GM18505 (cell line): Measurements from ENCODE around the gene TKT.
"Not testable (repeated sequence)": the region's sequence is repeated elsewhere in the genome, so short reads cannot be mapped to it uniquely, and the experiment has no call there.

Experiments
- ATAC-seq: cut with Tn5 transposase; IDR thresholded peaks from one replicate; pipeline ENCODE4 v1.9.1; 2021; ENCODE audit not compliant: unreplicated experiment
- POLR2A ChIP-seq: IDR thresholded peaks from 4 replicates; pipeline ENCODE4 v1.6.1; 2011; ENCODE audit warnings: borderline replicate concordance; ENCODE audit not compliant: insufficient read depth, insufficient read length; ENCODE audit errors: extremely low read depth

TKT gene

DNA sequence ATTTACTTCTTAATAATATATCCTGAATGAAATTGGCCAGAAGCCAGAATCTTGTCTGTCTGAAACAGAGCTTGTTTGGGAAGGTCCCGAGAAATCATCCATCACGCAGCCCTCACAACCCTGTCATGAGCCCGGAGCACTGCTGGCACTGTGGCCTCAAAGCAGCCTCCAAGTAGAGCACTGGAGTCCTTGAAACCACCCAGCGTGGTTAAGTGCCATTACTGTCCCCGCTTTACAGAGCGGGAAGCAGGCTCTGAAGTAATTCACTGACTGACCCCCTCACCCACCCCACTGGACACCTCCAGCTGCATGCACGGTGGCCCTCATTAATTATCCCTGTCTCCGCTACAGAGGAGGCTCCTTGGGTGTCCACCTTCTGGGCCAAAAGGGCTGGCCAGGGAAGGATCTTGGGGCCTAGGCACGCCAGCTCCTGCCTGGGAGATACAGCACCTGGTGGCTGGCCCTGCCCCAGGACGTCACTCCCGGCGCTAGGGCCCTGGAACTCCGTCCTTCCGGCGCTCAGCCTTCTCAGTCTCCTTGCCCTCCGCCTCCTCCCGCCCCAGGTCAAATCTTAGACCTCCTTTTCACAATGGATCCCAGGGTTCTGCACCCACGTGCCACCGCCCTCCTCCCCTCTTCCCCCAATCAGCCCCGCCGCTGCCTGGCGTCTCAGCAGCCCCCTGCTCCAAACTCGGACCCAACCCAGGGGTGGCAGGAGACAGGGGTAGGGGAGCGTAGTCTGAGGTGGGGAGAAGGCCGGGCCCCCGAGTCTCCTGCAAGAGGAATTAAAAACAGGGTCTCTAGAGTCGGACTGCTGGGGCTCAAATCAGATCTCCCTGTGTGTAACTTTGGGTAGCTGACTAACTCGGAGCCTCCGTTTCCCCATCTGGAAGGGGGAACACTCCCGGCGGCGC is 1.1 kb downstream of the TKT start:
- ATAC-seq = peak; percentile 37
- TF ChIP-seq POLR2A = no peak

- no peak for TF ChIP-seq POLR2A
- ATAC-seq = no peak
Observed at GRCh38 chr3:53253707-53254508, 1.9 kb downstream of the TKT start.

DNA sequence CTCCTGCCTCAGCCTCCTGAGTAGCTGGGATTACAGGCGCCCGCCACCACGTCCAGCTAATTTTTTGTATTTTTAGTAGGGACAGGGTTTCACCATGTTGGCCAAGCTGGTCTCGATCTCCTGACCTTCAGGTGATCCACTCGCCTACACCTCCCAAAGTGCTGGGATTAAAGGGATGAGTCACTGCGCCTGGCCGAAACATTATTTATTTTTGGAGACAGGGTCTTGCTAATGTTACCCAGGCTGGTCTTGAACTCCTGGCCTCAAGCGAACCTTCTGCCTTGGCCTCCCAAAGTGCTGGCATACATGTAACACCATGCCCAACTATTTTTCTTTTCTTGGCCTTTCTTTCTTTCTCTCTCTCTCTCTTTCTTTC is 2.9 kb downstream of the TKT start:
- not testable (repeated sequence) for ATAC-seq

DNA sequence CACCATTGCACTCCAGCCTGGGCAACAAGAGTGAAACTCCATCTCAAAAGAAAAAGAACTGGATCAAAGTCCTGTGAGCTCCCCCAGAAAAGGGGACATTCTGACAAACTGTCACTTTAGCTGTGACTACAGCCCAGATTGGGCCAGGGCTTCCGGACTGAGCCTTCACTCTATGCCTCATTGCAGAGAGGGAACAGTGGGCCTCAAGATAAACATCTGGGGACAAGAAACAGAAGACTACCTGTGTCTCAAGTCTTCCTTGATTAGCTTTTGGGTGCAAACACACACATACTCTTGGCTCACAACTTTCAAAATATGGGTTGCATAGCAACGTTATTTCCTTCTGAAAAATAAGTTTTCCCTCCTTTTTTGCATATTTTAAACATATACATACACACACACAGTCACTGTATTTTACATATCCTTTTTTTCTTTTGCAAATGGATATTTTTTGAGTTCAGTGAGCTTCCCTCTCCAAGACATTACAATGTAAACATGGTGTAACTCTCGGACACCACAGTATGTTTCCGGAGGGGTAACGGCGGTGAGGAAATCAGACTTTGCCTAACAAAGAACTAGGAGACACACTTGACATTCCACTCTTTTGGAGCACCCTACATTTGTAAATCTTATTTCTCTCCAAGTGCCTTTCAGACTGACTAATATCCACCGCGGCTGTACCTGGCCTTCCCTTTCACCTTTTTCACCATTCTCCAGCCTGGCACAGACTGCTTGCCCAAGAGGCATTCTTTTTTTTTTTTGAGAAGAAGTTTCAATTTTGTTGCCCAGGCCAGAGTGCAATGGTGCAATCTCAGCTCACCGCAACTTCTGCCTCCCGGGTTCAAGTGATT is 3.5 kb downstream of the TKT start:
- TF ChIP-seq POLR2A = no peak
- no peak for ATAC-seq

- no peak for TF ChIP-seq POLR2A
- ATAC-seq = no peak
Observed at GRCh38 chr3:53250881-53251605, 4.8 kb downstream of the TKT start.

DNA sequence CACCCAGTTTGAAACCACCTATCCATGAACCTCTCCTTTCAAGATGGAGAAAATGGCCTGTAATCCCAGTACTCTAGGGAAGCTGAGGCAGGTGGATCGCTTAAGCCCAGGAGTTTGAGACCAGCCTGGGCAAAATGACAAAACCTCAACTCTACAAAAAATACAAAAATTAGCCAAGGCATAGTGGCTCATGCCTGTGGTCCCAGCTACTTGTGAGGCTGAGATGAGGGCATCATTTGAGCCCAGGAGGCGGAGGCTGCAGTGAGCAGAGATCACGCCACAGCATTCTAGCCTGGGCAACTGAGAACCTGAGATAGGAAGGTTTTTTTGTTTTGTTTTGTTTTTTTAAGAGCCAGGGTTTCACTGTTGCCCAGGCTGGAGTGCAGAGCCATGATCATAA is 5.4 kb downstream of the TKT start:
- no peak for ATAC-seq
- TF ChIP-seq POLR2A = no peak

DNA sequence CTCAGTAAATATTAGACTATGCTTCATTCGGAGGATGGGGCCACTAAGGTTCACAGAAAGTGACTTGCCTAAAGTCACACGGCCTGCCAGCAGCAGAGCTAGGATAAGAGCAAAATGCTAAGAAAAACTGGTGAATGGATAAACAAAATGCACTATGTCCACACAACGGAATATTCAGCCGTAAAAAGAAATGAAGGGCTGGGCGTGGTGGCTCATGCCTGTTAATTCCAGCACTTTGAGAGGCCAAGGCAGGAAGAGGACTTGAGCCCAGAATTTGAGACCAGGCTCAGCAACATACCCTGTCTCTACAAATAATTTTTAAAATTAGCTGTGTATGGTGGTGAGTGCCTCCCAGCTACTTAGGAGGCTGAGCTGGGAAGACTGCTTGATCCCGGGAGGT is 7.7 kb downstream of the TKT start:
- no peak for TF ChIP-seq POLR2A
- no peak for ATAC-seq

DNA sequence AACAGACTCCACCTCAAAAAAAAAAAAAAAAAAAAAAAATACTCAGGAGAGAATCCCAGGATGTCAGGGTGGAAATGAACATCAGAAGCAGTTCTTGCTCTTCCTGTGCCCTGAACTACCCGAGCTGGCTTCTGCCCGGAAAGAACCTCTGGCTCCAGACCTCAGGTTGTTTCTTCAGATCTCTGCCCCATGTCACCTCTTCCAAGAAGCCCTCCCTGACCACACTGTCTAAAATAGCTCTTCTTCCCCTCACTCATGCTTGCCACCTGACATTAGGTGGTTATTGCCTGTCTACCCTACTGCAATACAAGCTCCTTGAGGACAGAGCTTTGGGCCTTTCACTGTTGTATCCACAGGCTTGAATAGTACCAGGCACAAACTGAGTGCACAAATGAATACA is 8.2 kb downstream of the TKT start:
- no peak for TF ChIP-seq POLR2A
- no peak for ATAC-seq

DNA sequence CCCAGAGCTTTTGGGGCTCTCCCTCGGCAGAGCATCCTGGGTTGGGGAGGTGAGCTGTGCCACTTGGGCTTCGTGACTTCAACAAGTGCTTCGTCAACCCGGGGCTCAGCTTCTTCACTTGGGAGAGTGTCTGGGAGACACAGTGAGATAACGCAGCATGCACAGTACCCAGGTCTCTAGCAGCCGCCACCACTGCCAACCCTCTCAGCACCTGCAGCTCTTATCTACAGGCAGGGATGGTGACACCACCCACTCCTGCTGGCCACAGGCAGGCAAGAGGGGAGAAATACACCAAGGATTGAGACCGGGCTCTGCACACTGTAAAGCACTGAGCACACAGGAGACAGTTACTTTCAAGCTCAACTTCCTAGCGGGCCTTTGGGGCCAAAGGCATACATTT is 11.6 kb downstream of the TKT start:
- ATAC-seq = no peak
- TF ChIP-seq POLR2A = no peak

GRCh38 chr3:53243785-53244184 is 12.0 kb downstream of the TKT start:
- TF ChIP-seq POLR2A = no peak
- ATAC-seq = no peak

- no peak for ATAC-seq
Observed at GRCh38 chr3:53243165-53243564, 12.7 kb downstream of the TKT start.

GRCh38 chr3:53242642-53243041 is 13.2 kb downstream of the TKT start:
- ATAC-seq = no peak

More at GRCh38 chr3:53243165-53243564, 12.7 kb downstream of the TKT start:
- TF ChIP-seq POLR2A = no peak

More at GRCh38 chr3:53242642-53243041, 13.2 kb downstream of the TKT start:
- no peak for TF ChIP-seq POLR2A
